HG02938 (cell line): Measurements from ENCODE around the gene EYS.

Experiments used
- ATAC-seq: cut with Tn5 transposase; IDR thresholded peaks from one replicate; pipeline ENCODE4 v1.9.1; 2021; ENCODE audit warnings: mild to moderate bottlenecking, moderate library complexity; ENCODE audit not compliant: unreplicated experiment

The EYS gene

GRCh38 chr6:64672651-64673050 lies 1034.4 kb downstream of the EYS start:
- ATAC-seq: no peak

GRCh38 chr6:64672131-64672530 lies 1034.9 kb downstream of the EYS start:
- ATAC-seq: no peak

GRCh38 chr6:64665137-64665536 lies 1041.9 kb downstream of the EYS start:
- ATAC-seq: no peak

GRCh38 chr6:64664480-64664879 lies 1042.5 kb downstream of the EYS start:
- ATAC-seq: no peak

- no peak for ATAC-seq
These were observed 1063.0 kb downstream of the EYS start for GRCh38 chr6:64644024-64644423.

GRCh38 chr6:64630901-64631300 lies 1076.1 kb downstream of the EYS start:
- no peak for ATAC-seq

- ATAC-seq: no peak
These were observed 1084.1 kb downstream of the EYS start for GRCh38 chr6:64622944-64623343.

GRCh38 chr6:64602993-64603392 lies 1104.0 kb downstream of the EYS start:
- no peak for ATAC-seq

- ATAC-seq: no peak
These were observed 1115.4 kb downstream of the EYS start for GRCh38 chr6:64591676-64592036.

- ATAC-seq: no peak
These were observed 1115.9 kb downstream of the EYS start for GRCh38 chr6:64590965-64591675.

GRCh38 chr6:64589961-64590360 lies 1117.1 kb downstream of the EYS start:
- ATAC-seq: no peak

GRCh38 chr6:64580346-64580745 lies 1126.7 kb downstream of the EYS start:
- no peak for ATAC-seq

GRCh38 chr6:64553249-64553786 lies 1153.7 kb downstream of the EYS start:
- no peak for ATAC-seq

- no peak for ATAC-seq
These were observed 1159.3 kb downstream of the EYS start for GRCh38 chr6:64547594-64548268.

- no peak for ATAC-seq
These were observed 1167.1 kb downstream of the EYS start for GRCh38 chr6:64539917-64540316.

- no peak for ATAC-seq
These were observed 1168.3 kb downstream of the EYS start for GRCh38 chr6:64538722-64539121.

- no peak for ATAC-seq
These were observed 1179.1 kb downstream of the EYS start for GRCh38 chr6:64527899-64528298.

- no peak for ATAC-seq
These were observed 1184.2 kb downstream of the EYS start for GRCh38 chr6:64522859-64523258.

- ATAC-seq: peak; percentile 89
These were observed 1187.0 kb downstream of the EYS start for GRCh38 chr6:64520050-64520449.

GRCh38 chr6:64516393-64516792 lies 1190.6 kb downstream of the EYS start:
- ATAC-seq: no peak

- no peak for ATAC-seq
These were observed 1199.4 kb downstream of the EYS start for GRCh38 chr6:64507661-64508060.

- no peak for ATAC-seq
These were observed 1201.7 kb downstream of the EYS start for GRCh38 chr6:64505312-64505711.
